ENCODE measurements around the gene ABHD12. TPM values are rescaled to one million over a fixed set of nuclear protein-coding genes. Genes with fewer than 3 reads are reported as not detected.

Gene ABHD12
- total RNA-seq, 1 donor, result 38.4 TPM

DNA sequence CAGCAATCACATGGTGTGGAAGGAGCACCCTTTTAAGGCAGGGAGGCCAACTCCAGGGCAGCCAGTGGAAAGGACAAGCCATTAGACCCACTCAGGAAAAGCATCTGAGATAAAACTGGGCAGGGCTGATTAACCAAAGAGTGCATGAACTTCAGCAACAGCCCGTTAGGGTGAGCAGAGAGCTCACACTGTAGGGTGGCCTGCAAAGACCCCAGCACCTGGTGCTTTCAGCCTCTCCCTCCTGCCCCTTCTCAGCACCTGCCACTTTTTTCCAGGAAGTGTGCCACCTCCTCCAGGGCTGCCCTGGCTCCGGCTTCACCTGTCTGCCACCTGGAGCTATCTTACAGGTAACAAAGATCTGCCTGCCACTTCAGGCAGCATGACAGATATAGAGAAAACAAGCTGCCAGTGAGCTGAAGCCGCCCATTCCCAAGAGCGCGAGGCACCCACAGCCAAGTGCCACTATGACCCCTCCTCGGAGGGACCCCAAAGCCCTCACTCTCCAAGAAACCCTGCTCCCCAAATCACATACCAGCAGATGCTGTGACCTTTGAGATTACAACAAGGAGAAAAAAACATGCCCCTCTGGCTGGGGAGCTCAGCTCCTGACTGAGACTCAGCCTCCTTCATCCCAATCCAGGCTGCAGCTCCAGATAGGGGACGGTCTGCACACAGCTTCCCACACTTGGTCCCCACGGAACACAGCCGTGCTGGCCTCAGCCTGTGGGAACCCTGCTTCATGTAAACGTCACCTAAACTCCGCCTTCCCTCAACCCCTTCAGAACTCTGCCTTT lies 71.2 kb downstream of the ABHD12 start:
- H3K4me3 ChIP-seq (ENCODE audit: low read depth, low read length), result no peak overlapping the region
- TF ChIP-seq, protein P1, sequence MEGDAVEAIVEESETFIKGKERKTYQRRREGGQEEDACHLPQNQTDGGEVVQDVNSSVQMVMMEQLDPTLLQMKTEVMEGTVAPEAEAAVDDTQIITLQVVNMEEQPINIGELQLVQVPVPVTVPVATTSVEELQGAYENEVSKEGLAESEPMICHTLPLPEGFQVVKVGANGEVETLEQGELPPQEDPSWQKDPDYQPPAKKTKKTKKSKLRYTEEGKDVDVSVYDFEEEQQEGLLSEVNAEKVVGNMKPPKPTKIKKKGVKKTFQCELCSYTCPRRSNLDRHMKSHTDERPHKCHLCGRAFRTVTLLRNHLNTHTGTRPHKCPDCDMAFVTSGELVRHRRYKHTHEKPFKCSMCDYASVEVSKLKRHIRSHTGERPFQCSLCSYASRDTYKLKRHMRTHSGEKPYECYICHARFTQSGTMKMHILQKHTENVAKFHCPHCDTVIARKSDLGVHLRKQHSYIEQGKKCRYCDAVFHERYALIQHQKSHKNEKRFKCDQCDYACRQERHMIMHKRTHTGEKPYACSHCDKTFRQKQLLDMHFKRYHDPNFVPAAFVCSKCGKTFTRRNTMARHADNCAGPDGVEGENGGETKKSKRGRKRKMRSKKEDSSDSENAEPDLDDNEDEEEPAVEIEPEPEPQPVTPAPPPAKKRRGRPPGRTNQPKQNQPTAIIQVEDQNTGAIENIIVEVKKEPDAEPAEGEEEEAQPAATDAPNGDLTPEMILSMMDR (IDR thresholded peaks at IDR 0.05; ENCODE audit: insufficient read depth, low read depth, low read length), result no peak
- no peak for DNase-seq (ENCODE audit: low read depth)

DNA sequence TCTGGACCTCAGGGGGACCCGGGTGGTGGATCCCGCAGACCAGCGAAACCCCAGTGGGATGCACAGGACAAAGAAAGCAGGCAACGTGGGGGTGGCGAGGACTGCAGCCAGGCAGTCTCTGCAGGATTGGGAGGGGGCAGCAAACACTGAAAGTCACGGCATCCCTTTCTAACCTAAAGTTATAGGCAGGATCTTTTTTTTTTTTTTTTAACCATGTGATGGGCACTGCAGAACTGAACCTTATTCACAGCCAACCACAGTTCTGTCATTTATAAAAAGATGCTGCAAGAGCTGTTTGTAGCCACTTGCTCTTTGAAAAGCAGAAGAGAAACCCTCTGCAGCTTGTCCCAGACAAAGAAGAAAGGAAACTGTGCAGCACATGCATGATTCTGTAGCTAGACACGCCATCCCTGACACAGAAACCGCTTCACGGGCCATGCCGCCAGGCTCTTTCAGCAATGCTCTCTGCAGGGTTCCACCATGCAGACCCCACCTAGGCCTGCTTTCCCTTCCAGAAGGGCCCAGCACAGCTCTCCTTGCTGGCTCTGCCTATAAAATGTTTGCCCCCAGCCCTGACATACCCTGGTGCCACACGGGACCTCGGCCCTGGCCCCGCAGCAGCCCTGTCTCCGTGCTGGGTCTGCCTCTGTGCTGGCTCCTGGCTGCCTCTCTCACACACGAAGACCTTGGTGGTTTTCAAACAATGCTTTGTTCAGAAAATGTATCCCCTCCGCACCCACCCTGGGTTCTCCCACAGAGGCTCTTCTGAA lies 72.0 kb downstream of the ABHD12 start:
- DNase-seq (ENCODE audit: low read depth), result no peak
- TF ChIP-seq, protein P1 (IDR thresholded peaks at IDR 0.05; ENCODE audit: insufficient read depth, low read depth, low read length), result no peak
- H3K4me3 ChIP-seq (ENCODE audit: low read depth, low read length), result no peak overlapping the region

- no peak overlapping the region for H3K4me3 ChIP-seq (ENCODE audit: low read depth, low read length)
- TF ChIP-seq, protein P1 (IDR thresholded peaks at IDR 0.05; ENCODE audit: insufficient read depth, low read depth, low read length), result no peak
- no peak for DNase-seq (ENCODE audit: low read depth)
These were observed 73.1 kb downstream of the ABHD12 start for GRCh38 chr20:25317351-25318075.

DNA sequence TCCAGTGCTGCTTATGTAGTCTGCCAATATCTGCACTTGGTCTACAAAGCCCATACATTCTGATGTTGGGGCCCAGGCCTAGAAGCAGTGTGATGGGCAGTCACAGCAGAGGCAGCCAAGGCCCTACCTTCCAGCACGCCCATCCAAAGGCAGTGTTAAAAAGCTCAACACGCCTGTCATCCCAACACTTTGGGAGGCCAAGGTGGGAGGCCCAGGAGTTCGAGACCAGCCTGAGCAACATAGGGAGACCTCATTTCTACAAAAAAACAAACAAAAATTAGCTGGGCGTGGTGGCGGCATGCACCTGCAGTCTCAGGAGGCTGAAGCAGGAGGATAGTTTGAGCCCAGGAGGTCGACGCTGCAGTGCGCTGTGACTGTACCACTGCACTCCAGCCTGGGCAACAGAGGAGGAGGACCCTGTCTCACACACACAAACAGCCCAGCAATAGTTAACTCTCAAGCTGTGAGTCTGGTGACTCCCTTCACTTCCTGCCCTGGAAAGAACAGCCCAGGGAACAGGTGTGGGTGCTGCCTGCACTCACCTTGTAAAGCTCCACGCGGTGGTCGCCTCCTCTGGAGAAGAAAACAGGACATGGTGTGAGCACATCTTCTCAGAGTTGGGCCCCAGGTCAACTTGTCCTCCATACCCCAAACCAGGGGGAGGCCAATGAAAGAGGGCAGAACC lies 74.0 kb downstream of the ABHD12 start:
- TF ChIP-seq, protein P1 (IDR thresholded peaks at IDR 0.05; ENCODE audit: insufficient read depth, low read depth, low read length), result no peak

DNA sequence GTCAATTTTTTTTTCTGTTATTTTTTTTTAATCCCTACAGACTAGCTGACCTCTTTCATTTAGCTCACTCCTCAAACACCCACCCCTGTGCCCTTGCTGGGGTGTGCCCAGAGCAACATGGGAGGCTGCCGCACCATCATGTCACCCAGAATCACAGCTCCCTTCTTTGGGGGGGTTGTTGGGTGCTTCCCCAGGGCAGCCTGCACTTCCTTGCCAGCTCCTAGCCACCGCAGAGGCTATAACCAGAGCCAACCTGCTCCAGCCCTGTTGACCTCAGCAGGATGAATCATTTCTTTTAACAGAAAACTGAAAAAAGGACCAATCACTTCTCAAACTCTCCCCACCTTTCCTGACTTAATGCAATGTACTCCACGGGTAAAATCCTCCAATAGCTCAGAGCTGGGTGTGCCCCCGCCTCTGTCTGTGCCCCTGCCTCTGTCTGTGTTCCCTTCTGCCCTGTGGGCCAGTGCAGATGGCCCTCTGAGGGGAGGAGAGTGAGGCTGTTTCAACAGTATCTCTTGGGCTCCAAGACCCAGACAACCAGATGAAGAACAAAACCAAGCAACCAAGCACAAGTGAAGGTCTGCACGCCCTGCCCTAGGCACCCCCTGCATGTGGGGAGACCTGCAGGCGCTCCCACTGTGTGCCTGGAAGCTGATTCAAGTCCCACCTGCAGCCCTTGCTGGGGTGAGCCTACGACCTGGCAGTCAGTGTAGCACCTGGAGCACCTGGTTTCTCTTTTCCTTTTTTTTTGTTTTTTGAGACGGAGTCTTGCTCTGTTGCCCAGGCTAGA lies 75.0 kb downstream of the ABHD12 start:
- TF ChIP-seq, protein P1 (IDR thresholded peaks at IDR 0.05; ENCODE audit: insufficient read depth, low read depth, low read length), result no peak
- no peak for DNase-seq (ENCODE audit: low read depth)
- H3K4me3 ChIP-seq (ENCODE audit: low read depth, low read length), result no peak overlapping the region

More for the DNA sequence above, 74.0 kb downstream of the ABHD12 start:
- no peak overlapping the region for H3K4me3 ChIP-seq (ENCODE audit: low read depth, low read length)
- no peak for DNase-seq (ENCODE audit: low read depth)

Measured in fibroblast of villous mesenchyme (primary cell).